Activated T-helper 1 cell treated with anti-CD3 and anti-CD28 coated beads, Interleukin-12 subunit alpha, Interleukin-12 subunit beta, Interleukin-2, Interleukin-4 antibody, amounts not matched to agents 30 ng/mL and 10 ng/mL and 1 ng/mL, durations not matched to agents 14 hours and 24 hours and 36 hours (primary cell): ENCODE measurements around the gene SPOCK1. TPM values are rescaled to one million over a fixed set of nuclear protein-coding genes. Genes with fewer than 3 reads are reported as not detected.
"Not testable (repeated sequence)": the region's sequence is repeated elsewhere in the genome, so short reads cannot be mapped to it uniquely, and the experiment has no call there.

ENCODE experiments used
- DNase-seq: peaks from one replicate; pipeline ENCODE4 v3.0.0; 2021; ENCODE audit warnings: low spot score
- H3K27ac Mint-ChIP-seq: one replicate; pipeline ENCODE4 v1.8.0; 2021; ENCODE audit warnings: mild to moderate bottlenecking, mixed read lengths
- H3K27me3 Mint-ChIP-seq: one replicate; pipeline ENCODE4 v1.8.0; 2022; ENCODE audit warnings: mild to moderate bottlenecking, moderate library complexity, mixed read lengths; ENCODE audit not compliant: insufficient read depth
- H3K36me3 Mint-ChIP-seq: one replicate; pipeline ENCODE4 v1.8.0; 2021; ENCODE audit warnings: low read depth, mixed read lengths
- H3K4me1 Mint-ChIP-seq: one replicate; pipeline ENCODE4 v1.8.0; 2021; ENCODE audit warnings: low read depth, mixed read lengths
- H3K4me3 Mint-ChIP-seq: one replicate; pipeline ENCODE4 v1.8.0; 2021; ENCODE audit warnings: mild to moderate bottlenecking, moderate library complexity, mixed read lengths
- H3K9me3 Mint-ChIP-seq: one replicate; pipeline ENCODE4 v1.8.0; 2021; ENCODE audit warnings: mixed read lengths
- intact Hi-C: fragments of 100-400 bp; cut with micrococcal nuclease; formaldehyde crosslinking; loops from one replicate; pipeline ENCODE4 v1.15.1; 2024
- total RNA-seq: library from RNA; stranded (reverse); gene quantifications from 2 replicates; pipeline ENCODE4 v1.2.3, GENCODE V29; 2022

SPOCK1 gene
- total RNA-seq, 1 donor from 2014 or later: not detected

DNA sequence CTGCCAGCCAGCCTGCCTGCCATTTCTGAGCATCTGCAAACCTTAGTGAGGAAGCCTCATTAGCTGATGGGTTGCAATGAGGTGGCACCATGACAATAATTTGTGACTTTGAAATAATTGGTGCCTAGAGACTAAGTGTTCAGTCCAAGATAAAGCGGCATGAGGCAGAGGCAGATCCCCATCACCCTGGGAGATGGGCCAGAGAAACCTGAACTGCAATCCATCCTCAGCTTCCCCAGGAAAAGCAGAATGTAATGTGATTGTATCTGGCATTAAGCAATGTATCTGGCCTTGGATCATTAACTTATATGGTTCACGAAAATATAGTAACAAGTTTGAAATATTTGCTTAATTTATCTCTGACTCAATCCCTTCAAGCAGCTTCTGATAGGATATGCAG lies 101.0 kb downstream of the SPOCK1 start:
- H3K4me1 Mint-ChIP-seq: no peaks in the 10 kb centered on the region
- no peak overlapping the region for H3K4me3 Mint-ChIP-seq
- DNase-seq: no peak
- no peaks in the 10 kb centered on the region for H3K9me3 Mint-ChIP-seq
- intact Hi-C loops: no loop called here
- no peak overlapping the region for H3K27ac Mint-ChIP-seq
- H3K27me3 Mint-ChIP-seq: peaks cover 1% of the 10 kb centered on the region
- no peaks in the 10 kb centered on the region for H3K36me3 Mint-ChIP-seq

DNA sequence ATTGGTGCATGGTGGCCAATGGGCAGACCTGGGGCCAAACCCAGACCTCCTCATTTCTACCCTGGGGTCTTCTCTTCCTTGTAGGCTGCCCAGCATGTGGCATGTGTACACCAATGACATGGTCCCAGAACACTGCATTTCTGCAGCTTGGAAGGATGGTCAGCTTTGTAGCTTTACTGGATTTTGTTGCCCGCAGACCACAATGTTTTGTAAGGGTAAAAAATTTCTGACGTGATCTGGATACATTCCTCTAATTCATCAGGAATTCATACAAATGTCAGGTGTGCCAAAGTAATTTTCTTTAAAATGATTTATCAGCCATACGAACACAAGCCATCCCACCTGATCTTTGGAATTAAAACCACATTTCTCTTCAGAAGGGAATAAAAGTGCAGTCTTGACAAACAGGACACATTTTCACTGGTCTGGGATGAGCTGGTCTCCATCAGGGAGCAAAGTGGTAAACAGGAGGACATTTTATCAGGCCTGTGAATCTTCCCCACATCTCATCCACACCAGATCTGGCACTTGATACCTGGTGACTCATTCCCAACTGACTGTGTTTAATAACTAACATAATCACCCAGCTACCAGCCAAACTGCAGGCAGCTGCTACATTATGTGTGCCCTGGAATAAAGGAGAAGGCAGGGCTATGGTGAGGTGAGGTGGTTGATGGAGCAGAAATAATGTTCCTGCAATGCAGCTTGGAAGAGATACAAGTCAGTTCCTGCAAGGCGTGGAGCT lies 103.9 kb downstream of the SPOCK1 start:
- no peaks in the 10 kb centered on the region for H3K36me3 Mint-ChIP-seq
- no peaks in the 10 kb centered on the region for H3K27me3 Mint-ChIP-seq
- no peaks in the 10 kb centered on the region for H3K9me3 Mint-ChIP-seq
- H3K27ac Mint-ChIP-seq: no peak overlapping the region
- H3K4me3 Mint-ChIP-seq: no peak overlapping the region
- no peak for DNase-seq
- no peaks in the 10 kb centered on the region for H3K4me1 Mint-ChIP-seq
- intact Hi-C loops: no loop called here

DNA sequence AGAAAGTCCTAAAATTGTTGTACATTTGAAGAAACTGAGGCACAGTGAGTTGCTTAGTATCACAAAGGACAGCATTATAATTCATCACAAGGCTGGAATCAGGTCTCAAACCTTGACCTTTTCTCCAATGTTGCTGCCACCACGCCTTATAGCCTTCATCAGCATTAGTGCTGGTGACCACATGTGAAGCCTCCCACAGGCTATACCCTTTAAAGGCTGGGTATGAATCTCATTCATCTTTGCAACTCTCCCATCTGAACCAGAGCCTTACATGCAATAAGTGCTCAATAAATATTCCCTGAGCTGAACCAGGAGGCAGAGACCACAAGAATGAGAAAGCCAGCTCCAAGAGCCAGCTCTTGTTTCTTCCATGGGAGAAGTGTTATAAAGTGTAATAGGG lies 104.7 kb downstream of the SPOCK1 start:
- no peaks in the 10 kb centered on the region for H3K9me3 Mint-ChIP-seq
- DNase-seq: no peak
- no peak overlapping the region for H3K27ac Mint-ChIP-seq
- H3K36me3 Mint-ChIP-seq: no peaks in the 10 kb centered on the region
- no peaks in the 10 kb centered on the region for H3K27me3 Mint-ChIP-seq
- intact Hi-C loops: no loop called here
- H3K4me1 Mint-ChIP-seq: no peaks in the 10 kb centered on the region
- H3K4me3 Mint-ChIP-seq: no peak overlapping the region

DNA sequence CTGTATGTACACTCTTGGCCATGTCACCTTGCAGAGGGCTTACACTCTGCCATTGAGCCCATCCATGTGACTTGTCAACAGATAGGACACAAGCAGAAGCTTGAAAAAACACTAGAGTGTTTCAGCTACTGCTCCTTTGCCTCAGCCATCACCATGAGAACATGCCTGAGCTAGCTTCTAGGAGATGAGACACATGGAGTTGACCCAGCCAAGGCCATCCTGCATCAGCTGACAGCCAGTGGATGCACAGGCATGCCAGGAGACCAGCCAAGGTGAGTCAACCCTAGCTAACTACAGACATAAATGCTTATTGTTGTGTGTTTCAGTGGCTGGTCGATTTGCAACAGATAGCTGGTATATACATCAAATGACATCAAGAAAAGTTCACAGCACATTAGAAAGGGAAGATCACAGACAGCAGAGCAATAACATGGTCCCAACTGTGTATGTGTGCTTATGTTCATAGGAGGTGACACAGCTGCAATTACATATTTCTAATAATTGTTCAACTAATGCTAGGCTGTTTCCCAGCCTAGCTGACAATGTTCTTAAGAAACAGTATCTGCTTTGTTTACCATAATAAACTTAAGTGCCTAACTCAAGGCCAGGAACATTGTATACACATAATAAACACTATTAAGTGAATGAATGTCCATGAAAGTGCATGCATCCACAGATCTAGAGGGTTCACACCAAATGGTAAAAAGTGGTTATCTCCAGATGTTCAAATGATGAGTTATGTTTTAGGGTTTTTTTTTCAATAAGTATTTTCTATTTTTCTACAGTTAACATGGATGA lies 105.7 kb downstream of the SPOCK1 start:
- intact Hi-C loops: no loop called here
- no peak for DNase-seq
- no peaks in the 10 kb centered on the region for H3K4me1 Mint-ChIP-seq
- H3K4me3 Mint-ChIP-seq: no peak overlapping the region
- no peaks in the 10 kb centered on the region for H3K36me3 Mint-ChIP-seq
- no peaks in the 10 kb centered on the region for H3K27me3 Mint-ChIP-seq
- H3K9me3 Mint-ChIP-seq: no peaks in the 10 kb centered on the region
- no peak overlapping the region for H3K27ac Mint-ChIP-seq

DNA sequence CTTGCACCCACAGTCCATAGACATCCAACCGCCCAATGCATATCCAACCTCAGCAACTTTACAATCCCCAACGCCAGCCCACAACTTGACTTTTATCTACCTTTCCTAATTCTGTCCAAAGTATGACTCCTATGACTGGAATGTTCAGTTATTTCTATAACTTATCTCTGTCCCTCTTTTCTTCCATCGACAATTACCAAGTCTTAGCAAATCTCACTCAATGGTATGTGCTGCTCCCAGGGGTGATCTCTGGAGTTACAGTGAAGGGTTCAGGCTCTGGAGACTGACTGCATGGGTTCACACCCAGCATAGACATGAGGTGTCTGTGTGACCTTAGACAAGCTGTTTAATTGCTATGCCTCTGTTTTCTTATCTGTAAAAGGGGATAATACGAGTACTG lies 106.9 kb downstream of the SPOCK1 start:
- Mint-ChIP-seq H3K36me3 (no peaks in the 10 kb centered on the region), H3K4me1 (no peaks in the 10 kb centered on the region), H3K9me3 (no peaks in the 10 kb centered on the region), H3K4me3 (no peak overlapping the region), H3K27ac (no peak overlapping the region), H3K27me3 (no peaks in the 10 kb centered on the region)
- no peak for DNase-seq
- intact Hi-C loops: no loop called here

DNA sequence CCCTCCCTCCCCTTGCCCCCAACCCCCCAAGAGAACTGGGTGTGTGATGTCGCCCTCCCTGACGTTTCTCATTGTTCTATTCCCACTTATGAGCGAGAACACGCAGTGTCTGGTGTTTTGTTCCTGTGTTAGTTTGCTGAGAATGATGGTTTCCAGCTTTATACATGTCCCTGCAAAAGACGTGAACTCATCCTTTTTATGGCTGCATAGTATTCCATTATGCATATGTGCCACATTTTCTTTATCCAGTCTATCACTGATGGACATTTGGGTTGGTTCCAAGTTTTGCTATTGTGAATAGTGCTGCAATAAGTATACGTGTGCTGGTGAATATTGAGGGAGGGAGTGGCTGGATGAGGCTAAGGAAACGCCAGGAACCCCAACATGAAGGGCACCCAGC lies 108.1 kb downstream of the SPOCK1 start:
- H3K27ac Mint-ChIP-seq, DNase-seq, intact Hi-C loops, H3K9me3 Mint-ChIP-seq, H3K27me3 Mint-ChIP-seq, H3K4me3 Mint-ChIP-seq, H3K4me1 Mint-ChIP-seq, H3K36me3 Mint-ChIP-seq: not testable (repeated sequence)

DNA sequence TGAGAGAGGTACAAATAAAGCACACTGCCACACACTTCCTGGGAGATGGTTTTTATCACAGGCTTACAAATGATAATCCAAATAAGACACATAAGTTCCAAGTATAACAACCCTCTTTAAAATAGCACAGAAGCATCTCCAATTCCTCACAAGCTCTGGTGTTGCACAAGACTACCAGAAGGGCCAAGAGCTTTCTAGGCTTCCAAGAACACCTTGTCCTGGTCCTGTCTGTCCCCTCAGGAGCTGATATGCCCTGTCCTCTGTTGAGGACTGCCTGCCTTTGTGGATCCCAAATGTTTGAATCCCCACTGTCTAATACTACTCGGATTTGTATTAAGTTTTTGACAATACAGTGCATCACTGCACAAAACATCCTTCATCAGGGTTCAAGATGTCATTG lies 110.1 kb downstream of the SPOCK1 start:
- Mint-ChIP-seq H3K4me3 (no peak overlapping the region), H3K4me1 (no peaks in the 10 kb centered on the region), H3K9me3 (no peaks in the 10 kb centered on the region), H3K36me3 (no peaks in the 10 kb centered on the region), H3K27ac (no peak overlapping the region), H3K27me3 (no peaks in the 10 kb centered on the region)
- no peak for DNase-seq
- intact Hi-C loops: no loop called here

DNA sequence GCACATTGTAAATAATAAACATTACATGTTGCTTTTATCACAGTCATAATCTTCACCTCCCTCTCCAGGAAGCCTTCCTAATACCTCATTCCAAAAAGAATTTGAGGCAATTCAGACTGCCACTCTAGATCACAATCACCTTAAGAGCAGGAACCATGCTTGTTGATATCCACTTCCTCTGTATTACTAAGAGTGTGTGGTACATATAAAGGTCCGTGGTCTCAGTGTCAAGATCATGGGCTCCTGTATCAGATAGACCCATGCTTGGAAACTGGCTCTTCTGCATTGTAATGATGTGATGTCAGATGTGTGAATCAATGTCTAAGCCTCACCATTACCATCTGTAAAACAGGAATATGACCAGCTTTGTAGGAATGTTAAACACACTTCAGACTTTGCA lies 114.1 kb downstream of the SPOCK1 start:
- Mint-ChIP-seq H3K36me3 (no peaks in the 10 kb centered on the region), H3K27me3 (no peaks in the 10 kb centered on the region), H3K9me3 (peaks cover 16% of the 10 kb centered on the region)

DNA sequence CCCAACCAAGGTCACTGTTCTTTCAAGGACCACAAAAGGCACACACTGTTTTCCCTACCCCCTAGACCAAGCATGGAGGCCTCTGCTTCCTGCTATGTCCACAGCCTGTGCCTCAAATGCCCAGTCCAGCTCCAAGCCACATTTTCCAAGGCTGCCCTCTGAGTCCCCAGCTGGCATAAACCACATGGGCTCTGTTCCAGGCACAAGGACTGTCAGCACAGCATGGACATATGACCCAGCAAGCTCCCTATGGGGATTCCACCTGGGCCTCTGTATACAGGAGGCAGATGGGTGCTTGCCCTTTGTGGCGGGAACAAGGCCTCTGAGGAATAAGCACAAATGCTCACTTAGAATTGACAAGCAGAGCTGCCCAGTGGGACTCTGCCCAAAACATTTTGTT lies 115.2 kb downstream of the SPOCK1 start:
- no peaks in the 10 kb centered on the region for H3K27me3 Mint-ChIP-seq
- no peak for DNase-seq
- intact Hi-C loops: no loop called here

More for the DNA sequence above, 114.1 kb downstream of the SPOCK1 start:
- no peak overlapping the region for H3K27ac Mint-ChIP-seq
- H3K4me1 Mint-ChIP-seq: no peaks in the 10 kb centered on the region
- intact Hi-C loops: no loop called here
- DNase-seq: no peak
- H3K4me3 Mint-ChIP-seq: no peak overlapping the region

DNA sequence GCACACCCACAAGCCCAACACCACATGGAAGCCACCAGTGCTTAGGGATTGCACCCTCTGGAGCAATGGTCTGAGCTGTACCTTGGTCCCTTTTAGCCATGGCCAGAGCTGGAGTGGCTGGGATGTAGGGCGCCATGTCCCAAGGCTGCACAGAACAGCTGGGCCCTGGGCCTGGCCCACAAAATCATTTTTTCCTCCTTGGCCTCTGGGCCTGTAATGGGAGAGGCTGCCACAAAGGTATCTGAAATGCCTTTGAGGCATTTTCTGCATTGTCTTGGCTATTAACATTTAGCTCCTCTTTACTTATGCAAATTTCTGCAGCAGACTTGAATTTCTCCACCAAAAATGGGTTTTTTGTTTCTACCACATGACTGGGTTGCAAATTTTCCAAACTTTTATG lies 117.6 kb downstream of the SPOCK1 start:
- Mint-ChIP-seq H3K36me3 (no peaks in the 10 kb centered on the region), H3K27ac (no peak overlapping the region), H3K4me3 (no peak overlapping the region), H3K4me1 (no peaks in the 10 kb centered on the region), H3K27me3 (no peaks in the 10 kb centered on the region), H3K9me3 (peaks cover 16% of the 10 kb centered on the region)
- no peak for DNase-seq
- intact Hi-C loops: no loop called here

More for the DNA sequence above, 115.2 kb downstream of the SPOCK1 start:
- Mint-ChIP-seq H3K9me3 (peaks cover 16% of the 10 kb centered on the region), H3K27ac (no peak overlapping the region), H3K4me1 (no peaks in the 10 kb centered on the region), H3K36me3 (no peaks in the 10 kb centered on the region), H3K4me3 (no peak overlapping the region)

DNA sequence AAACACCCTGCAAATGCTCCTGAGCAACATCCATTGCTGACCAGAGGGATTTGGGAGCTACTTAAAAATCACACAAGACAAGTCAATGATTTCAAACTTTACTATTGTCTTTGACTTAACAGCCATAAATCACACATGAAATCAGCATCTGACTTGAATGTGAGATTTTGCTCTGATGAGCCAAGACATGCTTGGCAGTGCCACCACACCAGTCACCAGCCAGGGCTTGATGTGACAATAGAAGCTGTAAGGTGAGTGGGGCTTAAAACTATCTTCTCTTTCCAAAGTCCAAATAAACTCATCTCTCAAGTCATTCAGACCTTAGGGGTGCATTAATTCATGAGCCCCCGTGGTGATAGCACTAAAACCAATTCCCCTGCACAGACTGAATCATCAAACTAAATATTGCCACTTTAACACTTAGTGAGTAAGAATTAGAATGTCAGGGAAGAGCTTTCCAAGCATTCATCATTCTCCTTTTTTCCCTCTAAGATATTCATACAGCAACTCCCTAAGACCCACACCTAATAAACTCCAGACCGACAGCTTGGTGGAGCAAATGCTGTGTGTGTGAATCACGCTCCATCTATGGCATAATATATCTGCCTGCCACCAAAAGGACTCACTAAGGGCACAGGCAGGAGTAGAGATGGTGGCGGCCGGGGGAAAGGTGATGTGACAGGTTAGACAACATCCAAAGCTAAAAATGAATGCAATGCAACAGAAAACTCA lies 119.4 kb downstream of the SPOCK1 start:
- Mint-ChIP-seq H3K4me3 (no peak overlapping the region), H3K9me3 (peaks cover 16% of the 10 kb centered on the region), H3K4me1 (no peaks in the 10 kb centered on the region), H3K27ac (no peak overlapping the region), H3K36me3 (no peaks in the 10 kb centered on the region), H3K27me3 (no peaks in the 10 kb centered on the region)
- DNase-seq: no peak
- intact Hi-C loops: no loop called here

DNA sequence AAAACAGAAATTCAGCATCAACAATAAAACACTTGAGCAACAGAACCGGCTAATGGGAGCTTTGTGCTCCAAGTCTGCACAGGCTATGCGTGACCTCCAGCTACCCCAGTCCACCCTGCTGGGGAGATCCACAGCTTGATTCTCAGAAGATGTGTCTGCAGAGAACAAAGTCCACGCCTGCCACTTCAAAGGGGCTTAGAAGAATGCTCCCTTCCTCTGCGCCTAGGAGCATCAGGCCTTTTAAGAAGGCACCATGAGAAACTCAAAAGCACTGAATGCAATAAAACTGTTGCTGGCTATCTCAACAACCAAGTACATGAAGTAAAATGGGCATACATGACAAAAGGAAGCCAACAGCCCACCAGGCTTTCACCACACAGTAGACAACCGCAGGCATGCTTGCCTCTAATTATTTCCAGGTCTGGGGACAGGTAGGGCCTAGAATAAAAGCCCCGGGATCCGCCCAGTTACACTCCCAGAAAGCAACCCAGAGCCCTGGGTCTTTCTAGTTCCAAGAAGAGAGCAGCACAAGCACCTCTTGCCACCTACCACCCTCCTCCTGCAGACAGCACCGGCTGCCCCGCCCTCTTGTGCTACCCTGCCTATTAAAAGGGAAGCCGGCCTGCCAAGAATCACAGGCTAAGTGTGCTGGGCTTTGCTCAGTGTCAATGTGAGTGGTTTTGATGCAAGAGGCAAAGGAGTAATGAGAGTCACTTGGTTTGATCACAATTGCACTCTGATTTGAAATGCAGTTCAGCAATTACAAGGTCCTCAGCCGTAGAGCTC lies 123.2 kb downstream of the SPOCK1 start:
- Mint-ChIP-seq H3K9me3 (peaks cover 3% of the 10 kb centered on the region), H3K4me3 (no peak overlapping the region), H3K36me3 (no peaks in the 10 kb centered on the region), H3K27ac (no peak overlapping the region), H3K27me3 (no peaks in the 10 kb centered on the region), H3K4me1 (no peaks in the 10 kb centered on the region)
- intact Hi-C loops: no loop called here
- DNase-seq: no peak
